Lower leg skin (tissue), 4 donors: ENCODE data around the gene SERPINE2. TPM values are rescaled to one million over a fixed set of nuclear protein-coding genes. Genes with fewer than 3 reads are reported as not detected.
A peak's percentile ranks its signal among the peaks of the same experiment; 100 is the strongest.

Experiments used
- DNase-seq, 2 donors: peaks; one replicate each; pipeline ENCODE4 v3.0.0-alpha.2; 2019; ENCODE audit warnings: low spot score in 2 of 2
- H3K4me3 ChIP-seq: fragments of 200-600 bp; sonication (generic); 2 replicates; pipeline ENCODE4 v1.5.1; 2017; ENCODE audit warnings: mild to moderate bottlenecking, low read depth; ENCODE audit not compliant: poor library complexity, severe bottlenecking
- POLR2A ChIP-seq, 2 donors: fragments of 450-650 bp; IDR thresholded peaks; one replicate each; pipeline ENCODE4 v1.6.1; 2016 to 2017; ENCODE audit warnings: antibody characterized with exemption in 2 of 2, mild to moderate bottlenecking in 1 of 2, moderate library complexity in 1 of 2
- WGBS, 2 donors: methylation state at CpG; one replicate each; pipeline ENCODE4 v1.1.5; 2018; 5-methylcytosine and 5-hydroxymethylcytosine counted together
- intact Hi-C: fragments of 100-400 bp; cut with DNase I; formaldehyde crosslinking; loops from one replicate; pipeline ENCODE4 v1.15.0; 2023; ENCODE audit warnings: low total_unique reads
- total RNA-seq, 4 donors: library from RNA; depleted of rRNA; stranded (reverse); fragments of >200 nt; gene quantifications; one replicate each; pipeline ENCODE4 v1.1.0, GENCODE V29; 2016
- TF ChIP-seq, protein P1 (sequence below), 3 donors: fragments of 450-650 bp; IDR thresholded peaks; one replicate each; pipeline ENCODE4 v1.5.1; 2016; ENCODE audit warnings: antibody characterized with exemption in 3 of 3, mild to moderate bottlenecking in 3 of 3, moderate library complexity in 2 of 3

The SERPINE2 gene
- total RNA-seq, 4 donors from 2014 or later: 1.8 to 11.5 (median 4.7) TPM

DNA sequence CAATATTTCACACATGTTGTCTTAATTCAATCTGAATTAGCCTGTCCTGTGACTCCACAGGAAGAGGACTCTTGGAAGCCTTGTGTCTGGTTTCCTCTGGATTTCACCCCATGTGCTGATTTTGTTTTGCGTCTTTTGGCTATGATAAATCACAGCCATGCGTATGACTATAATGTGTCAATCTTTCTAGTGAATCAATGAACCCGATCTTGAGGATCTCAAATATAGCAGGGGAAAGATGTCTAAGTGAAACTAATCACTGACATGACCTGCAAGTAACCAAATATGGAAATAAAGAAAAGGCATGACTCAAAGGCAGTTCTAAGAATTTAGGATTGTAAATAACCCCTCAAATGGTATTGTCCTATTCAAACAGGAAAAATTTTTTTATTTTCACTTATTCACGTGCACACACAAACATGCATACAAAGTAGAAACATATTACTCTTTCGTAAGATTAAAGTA lies 102.2 kb downstream of the SERPINE2 start:
- TF ChIP-seq, protein P1, sequence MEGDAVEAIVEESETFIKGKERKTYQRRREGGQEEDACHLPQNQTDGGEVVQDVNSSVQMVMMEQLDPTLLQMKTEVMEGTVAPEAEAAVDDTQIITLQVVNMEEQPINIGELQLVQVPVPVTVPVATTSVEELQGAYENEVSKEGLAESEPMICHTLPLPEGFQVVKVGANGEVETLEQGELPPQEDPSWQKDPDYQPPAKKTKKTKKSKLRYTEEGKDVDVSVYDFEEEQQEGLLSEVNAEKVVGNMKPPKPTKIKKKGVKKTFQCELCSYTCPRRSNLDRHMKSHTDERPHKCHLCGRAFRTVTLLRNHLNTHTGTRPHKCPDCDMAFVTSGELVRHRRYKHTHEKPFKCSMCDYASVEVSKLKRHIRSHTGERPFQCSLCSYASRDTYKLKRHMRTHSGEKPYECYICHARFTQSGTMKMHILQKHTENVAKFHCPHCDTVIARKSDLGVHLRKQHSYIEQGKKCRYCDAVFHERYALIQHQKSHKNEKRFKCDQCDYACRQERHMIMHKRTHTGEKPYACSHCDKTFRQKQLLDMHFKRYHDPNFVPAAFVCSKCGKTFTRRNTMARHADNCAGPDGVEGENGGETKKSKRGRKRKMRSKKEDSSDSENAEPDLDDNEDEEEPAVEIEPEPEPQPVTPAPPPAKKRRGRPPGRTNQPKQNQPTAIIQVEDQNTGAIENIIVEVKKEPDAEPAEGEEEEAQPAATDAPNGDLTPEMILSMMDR (IDR thresholded peaks at IDR 0.05): no peak
- H3K4me3 ChIP-seq: no peak overlapping the region
- DNase-seq: no peak
- intact Hi-C loops: no loop called here
- 49 to 58% methylated on average over 5 of the region's 5 CpGs for WGBS, 2 donors

- DNase-seq: no peak
- TF ChIP-seq, protein P1 (IDR thresholded peaks at IDR 0.05): no peak
- no peak for TF ChIP-seq POLR2A (IDR thresholded peaks at IDR 0.05)
- intact Hi-C loops: no loop called here
- H3K4me3 ChIP-seq: no peak overlapping the region
These were observed 103.5 kb downstream of the SERPINE2 start for GRCh38 chr2:223935459-223936125.

DNA sequence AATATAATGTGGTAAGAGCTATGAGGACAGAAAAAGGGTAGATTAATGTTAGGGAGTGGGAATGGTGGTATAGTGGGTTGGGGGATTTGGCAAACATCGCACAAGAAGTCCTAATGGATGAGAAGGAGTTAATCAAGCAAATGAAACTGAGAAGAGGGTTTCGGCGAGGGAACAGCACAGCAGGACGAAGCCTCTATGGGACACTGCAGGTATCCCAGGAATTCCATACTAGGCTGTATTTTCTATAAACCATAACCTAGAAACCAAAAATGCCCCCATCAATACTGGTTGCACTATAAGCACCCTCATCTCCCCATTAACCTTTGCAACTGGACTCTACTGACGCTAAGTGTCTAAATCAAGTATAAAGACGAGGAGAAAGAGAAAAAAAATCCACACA lies 104.2 kb downstream of the SERPINE2 start:
- intact Hi-C loops: no loop called here
- no peak overlapping the region for H3K4me3 ChIP-seq
- no peak for DNase-seq
- 76 to 79% methylated on average over 6 of the region's 6 CpGs for WGBS, 2 donors
- TF ChIP-seq, protein P1 (IDR thresholded peaks at IDR 0.05): no peak
- TF ChIP-seq POLR2A (IDR thresholded peaks at IDR 0.05): no peak

DNA sequence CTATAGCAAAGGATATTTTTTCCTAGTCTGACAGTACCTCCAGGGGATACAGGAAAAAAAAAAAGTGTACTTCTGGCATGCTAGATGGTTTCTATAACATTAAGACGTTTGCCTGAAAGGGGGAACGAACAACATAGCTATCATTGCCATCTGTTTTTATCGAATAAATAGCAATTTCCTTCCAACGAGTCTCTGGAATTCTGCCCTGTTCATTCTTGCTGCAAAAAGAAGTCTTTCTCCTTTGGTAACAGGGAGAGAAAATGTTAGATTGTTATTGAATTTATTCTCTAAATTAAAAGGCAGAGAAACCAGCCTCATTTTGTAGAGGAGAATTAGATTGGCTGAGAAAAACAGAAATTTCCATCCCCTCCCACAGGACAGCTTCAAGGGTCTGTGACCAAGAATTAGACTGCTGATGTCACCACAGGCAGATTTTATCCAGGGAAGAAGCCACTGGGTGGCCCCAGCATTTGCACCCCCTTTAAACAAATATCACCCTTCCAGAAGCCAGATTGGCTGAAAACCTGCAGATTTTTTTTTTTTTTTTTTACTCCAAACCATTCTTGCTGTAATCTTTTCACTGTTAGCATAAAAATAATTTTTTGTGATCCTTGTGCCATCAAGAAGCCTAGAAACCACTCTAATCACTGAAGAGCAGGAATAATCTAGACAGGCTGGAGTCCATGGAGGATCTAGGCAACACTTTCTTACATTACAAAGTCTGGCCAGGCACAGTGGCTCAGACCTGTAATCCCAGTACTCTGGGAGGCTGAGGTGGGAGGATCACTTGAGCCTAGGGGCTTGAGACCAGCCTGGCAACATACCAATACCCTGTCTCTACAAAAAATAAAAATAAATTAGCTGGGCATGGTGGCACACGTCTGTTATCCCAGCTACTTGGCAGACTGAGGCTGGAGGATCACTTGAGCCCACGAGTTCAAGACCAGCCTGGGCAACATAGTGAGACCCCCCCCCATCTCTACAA lies 106.0 kb downstream of the SERPINE2 start:
- H3K4me3 ChIP-seq: no peak overlapping the region
- 27 to 30% methylated on average over 6 of the region's 6 CpGs for WGBS, 2 donors
- intact Hi-C loops: no loop called here
- no peak for DNase-seq
- TF ChIP-seq, protein P1 (IDR thresholded peaks at IDR 0.05): no peak
- TF ChIP-seq POLR2A (IDR thresholded peaks at IDR 0.05): no peak

- intact Hi-C loops: no loop called here
- DNase-seq: peak; percentile 58 to 89
- TF ChIP-seq POLR2A (IDR thresholded peaks at IDR 0.05): no peak
- TF ChIP-seq, protein P1 (IDR thresholded peaks at IDR 0.05): no peak
- H3K4me3 ChIP-seq: no peak overlapping the region
- WGBS, 2 donors: 72 to 81% methylated on average over 23 of the region's 23 CpGs
These were observed 108.7 kb downstream of the SERPINE2 start for GRCh38 chr2:223930103-223930976.
